Endothelial cell (in vitro differentiated cells): ENCODE data around the gene SELENOW. TPM values are rescaled to one million over a fixed set of nuclear protein-coding genes. Genes with fewer than 3 reads are reported as not detected.

Source experiments
- DNase-seq: peaks from one replicate; pipeline ENCODE4 v3.0.0; 2021; ENCODE audit warnings: low spot score
- H3K27ac Mint-ChIP-seq: one replicate; pipeline ENCODE4 v1.8.0; 2021; ENCODE audit warnings: mixed read lengths, inconsistent platforms; ENCODE audit not compliant: unreplicated experiment
- H3K27me3 Mint-ChIP-seq: one replicate; pipeline ENCODE4 v1.8.0; 2021; ENCODE audit warnings: mild to moderate bottlenecking, moderate library complexity, mixed read lengths, inconsistent platforms; ENCODE audit not compliant: unreplicated experiment
- H3K36me3 Mint-ChIP-seq: one replicate; pipeline ENCODE4 v1.8.0; 2021; ENCODE audit warnings: mild to moderate bottlenecking, low read depth, mixed read lengths, inconsistent platforms; ENCODE audit not compliant: unreplicated experiment
- H3K4me1 Mint-ChIP-seq: one replicate; pipeline ENCODE4 v1.8.0; 2021; ENCODE audit warnings: mild to moderate bottlenecking, mixed read lengths, inconsistent platforms; ENCODE audit not compliant: unreplicated experiment
- H3K4me3 Mint-ChIP-seq: one replicate; pipeline ENCODE4 v1.8.0; 2021; ENCODE audit warnings: mild to moderate bottlenecking, mixed read lengths, inconsistent platforms; ENCODE audit not compliant: unreplicated experiment
- H3K9me3 Mint-ChIP-seq: one replicate; pipeline ENCODE4 v1.8.0; 2021; ENCODE audit warnings: mixed read lengths, inconsistent platforms; ENCODE audit not compliant: unreplicated experiment
- CTCF ChIP-seq: fragments of 200-600 bp; sonication (generic); IDR thresholded peaks from one replicate; pipeline ENCODE4 v1.5.0; 2021; ENCODE audit warnings: antibody characterized with exemption; ENCODE audit not compliant: unreplicated experiment
- total RNA-seq: library from RNA; stranded (reverse); fragmentation: NEBNext Ultra II Directional; extraction: Animal tissue kit (Norgen Biotek cat#: 25700); gene quantifications from one replicate; pipeline ENCODE4 v1.2.1, GENCODE V29; 2021; ENCODE audit not compliant: unreplicated experiment

SELENOW gene
- total RNA-seq, 1 donor from 2014 or later: 791 TPM

DNA sequence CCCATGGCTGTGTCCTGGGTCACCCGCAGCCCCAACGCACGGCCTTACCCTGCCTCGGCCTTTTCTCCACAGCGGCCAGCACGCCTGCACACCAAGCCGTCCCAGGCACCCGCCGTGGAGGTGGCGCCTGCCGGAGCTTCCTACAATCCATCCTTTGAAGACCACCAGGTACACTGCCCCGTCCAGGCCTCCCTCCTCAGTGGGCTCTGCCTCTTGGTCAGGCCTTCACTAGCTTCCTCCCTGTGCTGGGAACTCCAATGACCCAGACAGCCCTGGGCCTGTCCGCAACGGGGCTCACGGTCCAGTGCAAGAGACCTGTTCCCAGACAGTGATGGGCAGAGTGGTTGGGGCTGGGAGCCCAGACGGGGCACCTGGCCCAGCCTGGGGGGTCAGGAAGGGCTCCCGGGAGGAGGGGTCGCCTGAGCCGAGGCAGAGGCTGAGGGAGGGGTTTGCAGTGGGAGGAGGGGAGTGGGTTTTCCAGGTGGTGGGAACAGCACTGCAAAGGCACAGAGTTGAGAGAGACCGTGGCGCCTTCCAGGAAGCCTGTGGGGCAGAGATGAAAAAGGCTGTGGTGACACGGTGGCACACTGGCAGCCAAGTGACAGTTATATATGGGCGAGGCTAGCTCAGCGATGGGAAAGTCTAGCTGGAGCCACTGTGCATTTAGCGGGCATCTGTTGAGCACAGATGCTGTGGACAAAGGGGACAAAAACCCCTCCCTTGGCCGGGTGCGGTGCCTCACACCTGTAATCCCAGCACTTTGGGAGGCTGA, 25.9 kb upstream of the SELENOW start:
- no peaks in the 10 kb centered on the region for H3K4me1 Mint-ChIP-seq
- peaks cover 37% of the 10 kb centered on the region for H3K36me3 Mint-ChIP-seq
- DNase-seq: no peak
- TF ChIP-seq CTCF: no peak
- no peaks in the 10 kb centered on the region for H3K9me3 Mint-ChIP-seq
- H3K27ac Mint-ChIP-seq: no peak overlapping the region
- H3K4me3 Mint-ChIP-seq: no peak overlapping the region
- H3K27me3 Mint-ChIP-seq: peaks cover 12% of the 10 kb centered on the region

- Mint-ChIP-seq H3K4me3 (peak overlapping the region; percentile 39), H3K9me3 (no peaks in the 10 kb centered on the region), H3K27me3 (peaks cover 13% of the 10 kb centered on the region), H3K4me1 (no peaks in the 10 kb centered on the region), H3K27ac (no peak overlapping the region), H3K36me3 (peaks cover 43% of the 10 kb centered on the region)
- TF ChIP-seq CTCF: no peak
- no peak for DNase-seq
Measured at GRCh38 chr19:47754206-47755064, 24.1 kb upstream of the SELENOW start.

DNA sequence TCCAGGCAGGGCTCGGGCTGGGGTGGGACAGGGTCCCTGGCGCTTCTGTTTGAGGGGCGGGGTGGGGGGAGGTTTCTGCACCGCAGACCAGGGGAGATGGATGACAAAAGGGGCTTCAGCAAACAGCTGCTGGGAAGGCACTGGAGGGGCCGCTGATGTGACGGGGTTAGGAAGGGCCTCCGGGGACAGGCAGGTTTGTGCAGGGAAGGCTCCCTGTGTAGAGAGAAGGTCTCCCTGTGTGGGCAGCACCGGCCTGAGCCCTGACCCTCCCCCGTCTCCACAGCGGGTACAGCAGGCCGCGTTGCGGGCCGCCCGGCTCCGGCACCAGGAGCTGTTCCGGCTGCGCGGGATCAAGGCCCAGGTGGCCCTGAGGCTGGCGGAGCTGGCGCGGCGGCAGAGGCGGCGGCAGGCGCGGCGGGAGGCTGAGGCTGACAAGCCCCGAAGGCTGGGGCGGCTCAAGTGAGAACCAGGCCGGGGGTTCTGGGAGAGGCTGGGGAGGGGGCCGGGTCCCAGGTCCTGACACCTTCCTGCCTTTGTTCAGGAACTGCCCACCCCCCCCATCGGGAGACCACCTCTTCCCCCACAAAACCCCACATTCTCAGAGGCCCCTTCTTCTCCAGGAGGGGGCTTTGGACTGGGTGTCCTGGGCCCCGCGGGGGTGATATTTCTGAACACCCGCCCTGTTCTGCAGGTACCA, 23.3 kb upstream of the SELENOW start:
- Mint-ChIP-seq H3K27me3 (peaks cover 14% of the 10 kb centered on the region), H3K9me3 (no peaks in the 10 kb centered on the region), H3K4me1 (no peaks in the 10 kb centered on the region), H3K4me3 (no peak overlapping the region), H3K36me3 (peaks cover 42% of the 10 kb centered on the region), H3K27ac (no peak overlapping the region)
- TF ChIP-seq CTCF: no peak
- DNase-seq: no peak

DNA sequence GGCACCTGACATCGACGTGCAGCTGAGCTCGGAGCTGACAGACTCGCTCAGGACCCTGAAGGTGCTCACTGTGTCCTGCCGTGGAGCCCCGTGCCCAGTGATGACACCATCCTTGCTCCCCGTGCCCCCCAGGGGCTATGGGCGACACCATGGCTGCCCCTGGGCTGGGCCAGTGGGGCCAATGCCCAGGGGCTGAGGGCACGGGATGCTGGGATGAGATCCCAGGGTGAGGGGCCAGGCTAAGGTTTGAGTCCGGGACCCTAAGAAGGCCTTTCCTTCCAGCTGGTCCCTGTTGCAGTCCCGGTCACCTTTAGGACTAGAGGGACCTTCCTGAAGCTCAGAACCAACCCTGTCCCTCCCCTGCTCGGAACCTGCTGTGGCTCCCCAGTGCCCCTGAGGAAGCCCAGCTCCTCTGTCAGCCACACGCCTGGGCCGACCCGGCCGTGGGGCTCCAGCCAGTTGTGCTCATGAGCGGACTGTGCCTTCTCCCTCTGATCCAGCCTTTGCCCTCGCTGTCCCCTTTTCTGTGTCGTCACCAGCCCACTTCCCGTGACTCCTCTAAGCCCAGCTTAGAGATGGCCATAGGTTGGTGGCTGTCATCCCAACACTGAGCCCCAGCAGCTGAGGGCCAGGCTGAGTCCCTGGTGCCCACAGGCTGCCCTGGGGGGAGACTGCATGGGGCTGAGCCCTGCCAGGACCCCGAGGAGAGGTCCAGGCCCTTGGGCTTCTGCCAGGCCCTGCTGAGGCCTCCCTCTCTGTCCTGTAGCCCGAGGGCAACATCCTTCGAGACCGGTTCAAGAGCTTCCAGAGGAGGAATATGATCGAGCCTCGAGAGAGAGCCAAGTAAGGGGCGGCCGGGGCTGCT, 22.5 kb upstream of the SELENOW start:
- H3K36me3 Mint-ChIP-seq: peaks cover 38% of the 10 kb centered on the region
- H3K27me3 Mint-ChIP-seq: peaks cover 14% of the 10 kb centered on the region
- DNase-seq: no peak
- no peak overlapping the region for H3K4me3 Mint-ChIP-seq
- no peak overlapping the region for H3K27ac Mint-ChIP-seq
- no peaks in the 10 kb centered on the region for H3K4me1 Mint-ChIP-seq
- TF ChIP-seq CTCF: no peak
- H3K9me3 Mint-ChIP-seq: no peaks in the 10 kb centered on the region
